ENCODE data around the gene ALDH1A1. TPM values are rescaled to one million over a fixed set of nuclear protein-coding genes. Genes with fewer than 3 reads are reported as not detected.

ALDH1A1 gene
- polyA plus RNA-seq, 1 experiment: 7.0 TPM

DNA sequence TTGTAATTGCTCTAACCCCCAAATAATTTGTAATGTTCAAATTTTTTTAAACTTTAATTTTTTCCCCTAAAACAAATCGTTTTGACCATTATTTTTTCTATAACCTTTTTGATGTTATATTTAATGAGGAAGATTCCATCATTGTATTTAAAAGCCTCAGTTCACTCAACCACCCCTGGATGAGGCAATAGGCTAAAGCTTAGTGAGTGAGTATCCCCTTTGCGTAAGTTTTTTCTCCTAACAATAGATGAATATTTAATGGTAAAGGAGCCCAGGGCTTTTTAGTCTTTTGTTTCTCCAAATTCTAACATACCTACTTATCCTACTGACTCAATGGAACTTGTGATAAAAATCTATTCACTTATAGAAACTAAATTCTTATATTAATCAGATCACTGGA is 38.1 kb downstream of the ALDH1A1 start:
- TF ChIP-seq, protein P1, sequence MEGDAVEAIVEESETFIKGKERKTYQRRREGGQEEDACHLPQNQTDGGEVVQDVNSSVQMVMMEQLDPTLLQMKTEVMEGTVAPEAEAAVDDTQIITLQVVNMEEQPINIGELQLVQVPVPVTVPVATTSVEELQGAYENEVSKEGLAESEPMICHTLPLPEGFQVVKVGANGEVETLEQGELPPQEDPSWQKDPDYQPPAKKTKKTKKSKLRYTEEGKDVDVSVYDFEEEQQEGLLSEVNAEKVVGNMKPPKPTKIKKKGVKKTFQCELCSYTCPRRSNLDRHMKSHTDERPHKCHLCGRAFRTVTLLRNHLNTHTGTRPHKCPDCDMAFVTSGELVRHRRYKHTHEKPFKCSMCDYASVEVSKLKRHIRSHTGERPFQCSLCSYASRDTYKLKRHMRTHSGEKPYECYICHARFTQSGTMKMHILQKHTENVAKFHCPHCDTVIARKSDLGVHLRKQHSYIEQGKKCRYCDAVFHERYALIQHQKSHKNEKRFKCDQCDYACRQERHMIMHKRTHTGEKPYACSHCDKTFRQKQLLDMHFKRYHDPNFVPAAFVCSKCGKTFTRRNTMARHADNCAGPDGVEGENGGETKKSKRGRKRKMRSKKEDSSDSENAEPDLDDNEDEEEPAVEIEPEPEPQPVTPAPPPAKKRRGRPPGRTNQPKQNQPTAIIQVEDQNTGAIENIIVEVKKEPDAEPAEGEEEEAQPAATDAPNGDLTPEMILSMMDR (IDR thresholded peaks at IDR 0.05; ENCODE audit: low read depth, low read length): no peak
- DNase-seq (ENCODE audit: low read depth, low spot score): no peak
- Histone ChIP-seq H3K27ac (ENCODE audit: low read depth, low read length) (no peak overlapping the region), H3K27me3 (ENCODE audit: control insufficient read depth, insufficient read depth, low read length) (no peaks in the 10 kb centered on the region), H3K9me3 (ENCODE audit: control insufficient read depth, insufficient read depth, low read length) (no peaks in the 10 kb centered on the region), H3K4me3 (ENCODE audit: low read depth, low read length) (no peak overlapping the region)
- POLR2A ChIA-PET: no interaction called here
- CTCF ChIA-PET: no interaction called here

DNA sequence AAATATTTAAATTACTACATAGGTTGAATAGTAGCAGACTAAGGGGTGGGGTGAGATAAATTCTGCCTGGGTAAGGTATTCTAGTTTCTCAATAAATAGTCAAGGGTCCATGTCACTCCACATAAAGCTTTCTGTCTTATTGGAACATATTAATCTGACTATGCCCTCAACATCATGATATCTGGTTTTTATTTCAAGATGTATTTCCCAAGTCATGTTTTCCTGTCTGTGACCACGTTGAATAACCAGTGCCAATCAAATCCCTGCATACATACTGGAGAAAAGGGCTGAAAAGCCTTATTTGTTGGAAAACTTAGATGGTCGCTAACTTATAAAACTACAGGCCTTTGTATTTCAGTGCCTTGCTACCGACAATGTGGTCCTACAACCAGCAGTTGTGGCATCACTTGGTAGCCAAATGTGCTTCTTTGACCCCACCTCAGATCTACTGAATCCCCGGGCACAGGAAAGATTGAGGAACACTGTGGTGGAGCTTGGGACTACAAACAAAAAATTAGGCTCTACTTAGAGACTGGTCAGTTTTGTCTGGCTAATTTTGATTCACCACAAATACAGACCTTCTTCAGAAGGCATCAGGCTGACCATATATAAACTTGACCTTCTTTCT is 39.4 kb downstream of the ALDH1A1 start:
- DNase-seq (ENCODE audit: low read depth, low spot score): no peak
- Histone ChIP-seq H3K9me3 (ENCODE audit: control insufficient read depth, insufficient read depth, low read length) (no peaks in the 10 kb centered on the region), H3K4me3 (ENCODE audit: low read depth, low read length) (no peak overlapping the region), H3K27me3 (ENCODE audit: control insufficient read depth, insufficient read depth, low read length) (no peaks in the 10 kb centered on the region), H3K27ac (ENCODE audit: low read depth, low read length) (no peak overlapping the region)
- TF ChIP-seq, protein P1 (IDR thresholded peaks at IDR 0.05; ENCODE audit: low read depth, low read length): no peak
- POLR2A ChIA-PET: no interaction called here
- CTCF ChIA-PET: no interaction called here

DNA sequence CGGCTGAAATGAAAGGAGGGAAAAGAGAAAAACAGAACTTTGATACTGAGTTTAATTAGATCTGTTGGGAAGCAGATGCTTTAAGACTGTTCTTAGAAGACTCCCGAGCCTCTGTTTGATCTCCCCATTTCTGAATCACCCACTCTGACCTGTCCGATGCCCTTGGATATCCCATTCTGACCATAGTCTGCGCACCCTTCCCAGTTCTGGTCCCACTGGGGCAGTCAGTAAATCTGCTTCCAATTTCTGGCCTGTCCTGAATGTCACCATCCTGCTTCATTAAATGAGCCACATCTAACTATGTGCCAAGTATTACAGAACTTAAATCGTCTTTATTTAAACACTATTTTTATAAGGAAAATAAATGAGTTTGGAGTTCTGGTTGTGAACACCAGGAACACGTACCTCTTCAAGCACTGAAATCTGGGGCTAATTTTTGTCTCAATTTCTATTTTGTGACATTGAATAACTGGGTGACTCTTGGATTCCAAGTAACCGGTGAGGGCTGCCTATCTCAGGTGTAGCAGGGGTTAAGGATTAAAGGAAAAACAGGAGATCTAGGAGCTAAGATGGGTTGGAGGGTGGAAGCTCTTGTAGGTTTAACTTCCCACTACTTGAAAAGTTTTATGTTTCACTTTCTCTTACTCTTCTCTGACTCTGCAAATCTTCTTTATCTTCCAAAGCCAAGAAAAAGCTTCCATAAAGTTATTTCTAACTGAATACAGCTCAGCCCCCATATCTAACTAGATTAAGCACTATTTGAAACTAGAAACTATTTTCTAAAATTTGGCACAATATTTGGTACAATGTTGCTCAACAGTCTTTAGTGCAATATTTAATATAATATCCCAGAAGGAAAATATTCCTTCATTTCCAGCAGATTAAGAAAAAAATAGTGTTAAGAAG is 40.1 kb downstream of the ALDH1A1 start:
- H3K9me3 ChIP-seq (ENCODE audit: control insufficient read depth, insufficient read depth, low read length): no peaks in the 10 kb centered on the region
- no peak overlapping the region for H3K27ac ChIP-seq (ENCODE audit: low read depth, low read length)
- H3K4me3 ChIP-seq (ENCODE audit: low read depth, low read length): no peak overlapping the region
- CTCF ChIA-PET: no interaction called here
- TF ChIP-seq, protein P1 (IDR thresholded peaks at IDR 0.05; ENCODE audit: low read depth, low read length): no peak
- no peak for DNase-seq (ENCODE audit: low read depth, low spot score)
- H3K27me3 ChIP-seq (ENCODE audit: control insufficient read depth, insufficient read depth, low read length): no peaks in the 10 kb centered on the region
- POLR2A ChIA-PET: no interaction called here

DNA sequence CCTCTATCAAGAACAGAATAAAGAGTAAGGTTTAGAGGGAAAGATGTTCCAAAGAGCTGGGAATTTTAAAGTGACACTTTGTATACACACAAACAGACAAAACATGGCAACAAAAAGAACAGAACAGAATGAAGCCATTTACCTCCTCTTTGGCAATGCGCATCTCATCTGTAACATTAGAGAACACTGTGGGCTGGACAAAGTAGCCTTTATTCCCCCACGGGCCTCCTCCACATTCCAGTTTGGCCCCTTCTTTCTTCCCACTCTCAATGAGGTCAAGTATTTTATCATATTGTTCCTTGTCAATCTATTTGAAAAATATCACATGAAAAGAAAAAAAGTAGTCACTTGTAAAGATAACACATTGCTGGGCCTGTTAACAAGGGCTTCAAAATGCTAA is 41.0 kb downstream of the ALDH1A1 start:
- no peak overlapping the region for H3K4me3 ChIP-seq (ENCODE audit: low read depth, low read length)
- no peak for DNase-seq (ENCODE audit: low read depth, low spot score)
- H3K27me3 ChIP-seq (ENCODE audit: control insufficient read depth, insufficient read depth, low read length): no peaks in the 10 kb centered on the region
- ChIA-PET POLR2A (no interaction called here), CTCF (no interaction called here)
- no peaks in the 10 kb centered on the region for H3K9me3 ChIP-seq (ENCODE audit: control insufficient read depth, insufficient read depth, low read length)
- H3K27ac ChIP-seq (ENCODE audit: low read depth, low read length): no peak overlapping the region
- TF ChIP-seq, protein P1 (IDR thresholded peaks at IDR 0.05; ENCODE audit: low read depth, low read length): no peak

DNA sequence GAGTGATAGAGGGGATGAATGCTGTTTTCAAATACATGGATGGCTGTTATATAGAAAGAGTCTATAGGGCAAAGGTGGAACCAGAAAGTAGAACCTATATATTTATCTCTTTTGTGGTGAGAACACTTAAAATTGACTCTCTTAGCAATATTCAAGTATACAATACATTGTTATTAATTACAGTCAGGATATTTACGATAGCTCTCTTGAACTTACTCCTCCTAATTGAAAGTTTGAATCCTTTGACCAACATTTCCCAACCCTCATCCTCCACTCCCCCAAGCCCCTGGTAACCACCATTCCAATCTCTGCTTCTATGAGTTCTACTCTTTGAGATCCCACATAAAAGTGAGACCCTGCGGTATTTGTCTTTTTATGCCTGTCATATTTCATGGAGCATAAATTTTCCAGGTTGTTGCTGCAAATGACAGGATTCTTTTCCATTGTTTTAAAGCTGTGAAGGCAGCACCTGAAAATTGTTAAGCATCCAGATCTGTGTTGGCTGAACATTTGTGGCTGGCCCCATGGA is 41.5 kb downstream of the ALDH1A1 start:
- Histone ChIP-seq H3K27me3 (ENCODE audit: control insufficient read depth, insufficient read depth, low read length) (no peaks in the 10 kb centered on the region), H3K4me3 (ENCODE audit: low read depth, low read length) (no peak overlapping the region), H3K9me3 (ENCODE audit: control insufficient read depth, insufficient read depth, low read length) (no peaks in the 10 kb centered on the region), H3K27ac (ENCODE audit: low read depth, low read length) (no peak overlapping the region)
- TF ChIP-seq, protein P1 (IDR thresholded peaks at IDR 0.05; ENCODE audit: low read depth, low read length): no peak
- no peak for DNase-seq (ENCODE audit: low read depth, low spot score)
- CTCF ChIA-PET: interaction anchor here (0.6 kb wide), 2 partner anchors 111 to 827 kb away, joined by 3 read pairs; no protein-coding TSS in a partner anchor
- POLR2A ChIA-PET: no interaction called here

Measured in AG04450 (cell line).